ENCODE measurements around the gene HPCAL4. TPM values are rescaled to one million over a fixed set of nuclear protein-coding genes. Genes with fewer than 3 reads are reported as not detected.

Gene HPCAL4
- polyA plus RNA-seq, 2 of the 4 experiments (the other 2 are of a cell fraction), result 0.09 to 0.14 TPM

GRCh38 chr1:39690225-39690624 lies 1.0 kb downstream of the HPCAL4 start:
- no peak overlapping the region for H3K27ac ChIP-seq
- H3K4me1 ChIP-seq, result peaks cover 8% of the 10 kb centered on the region; the same call in 2 of the 3 replicates
- TF ChIP-seq RFX5 (IDR thresholded peaks at IDR 0.05), result no peak
- no peak for TF ChIP-seq HDAC2 (IDR thresholded peaks at IDR 0.05)
- no peak for TF ChIP-seq RNF2 (IDR thresholded peaks at IDR 0.05; ENCODE audit: borderline replicate concordance, low read depth)
- no peak for TF ChIP-seq SREBF2 (IDR thresholded peaks at IDR 0.05)
- TF ChIP-seq KDM5A (IDR thresholded peaks at IDR 0.05), result no peak
- H3K9me3 ChIP-seq, result no peaks in the 10 kb centered on the region
- ATAC-seq (no peak), FAIRE-seq (no peak), DNase-seq (ENCODE audit: low read depth in 1 of 2, low spot score in 1 of 2) (no peak)
- H3K4me2 ChIP-seq, result no peak overlapping the region
- CTCF ChIA-PET, result interaction anchor here (1.0 to 2.0 kb wide), 5 partner anchors 11 to 82 kb away, joined by 3 to 7 read pairs (median 5); partner anchors contain the start of gene NT5C1A
- POLR2A ChIA-PET, result no interaction called here
- 11% methylated on average over 2 of the region's 2 CpGs for whole genome bisulfite sequencing (ENCODE audit: missing lambda C conversion rate)
- no peak overlapping the region for H3K4me3 ChIP-seq

GRCh38 chr1:39689635-39690034 lies 1.6 kb downstream of the HPCAL4 start:
- no peak overlapping the region for H3K4me2 ChIP-seq
- no peak overlapping the region for H3K27ac ChIP-seq
- no peak for TF ChIP-seq FOXS1 (CRISPR knock-in tag; IDR thresholded peaks at IDR 0.05)
- no peak for TF ChIP-seq ZC3H11A (IDR thresholded peaks at IDR 0.05)
- no peak for TF ChIP-seq MYC (IDR thresholded peaks at IDR 0.05; ENCODE audit: borderline replicate concordance, low read length)
- no peak for TF ChIP-seq NFE2L2 (conservative IDR thresholded peaks at IDR 0.05; ENCODE audit: low read length)
- no peak for TF ChIP-seq ZFP36 (IDR thresholded peaks at IDR 0.05; ENCODE audit: borderline replicate concordance, partially characterized antibody)
- TF ChIP-seq CHD4 (IDR thresholded peaks at IDR 0.05; ENCODE audit: borderline replicate concordance), result no peak
- TF ChIP-seq HMGXB4 (CRISPR knock-in tag; IDR thresholded peaks at IDR 0.05; ENCODE audit: borderline replicate concordance), result no peak
- no peak for TF ChIP-seq TFCP2L1 (CRISPR knock-in tag; IDR thresholded peaks at IDR 0.05)
- TF ChIP-seq REST (IDR thresholded peaks at IDR 0.05), result no peak
- no peak for TF ChIP-seq HOXB13 (CRISPR knock-in tag; IDR thresholded peaks at IDR 0.05; ENCODE audit: low read depth)
- no peak for TF ChIP-seq POLR2A (IDR thresholded peaks at IDR 0.05; ENCODE audit: low read length)
- CTCF ChIA-PET, result interaction anchor here (1.0 to 2.0 kb wide), 4 partner anchors 12 to 82 kb away, joined by 3 to 7 read pairs (median 4); no protein-coding TSS in a partner anchor
- H3K4me1 ChIP-seq, result peaks cover 8% of the 10 kb centered on the region; the same call in 2 of the 3 replicates
- DNase-seq (ENCODE audit: low read depth in 1 of 2, low spot score in 1 of 2) (no peak), FAIRE-seq (no peak), ATAC-seq (no peak)
- POLR2A ChIA-PET, result no interaction called here
- no peak overlapping the region for H3K4me3 ChIP-seq
- no peaks in the 10 kb centered on the region for H3K9me3 ChIP-seq

- no peak for FAIRE-seq
- Histone ChIP-seq H3K27ac (no peak overlapping the region), H3K4me2 (no peak overlapping the region), H3K4me1 (peaks cover 8% of the 10 kb centered on the region; the same call in 2 of the 3 replicates), H3K4me3 (no peak overlapping the region), H3K9me3 (no peaks in the 10 kb centered on the region)
- no peak for ATAC-seq
- POLR2A ChIA-PET, result no interaction called here
- DNase-seq (ENCODE audit: low read depth in 1 of 2, low spot score in 1 of 2), result no peak
- CTCF ChIA-PET, result interaction anchor here (1.0 to 2.0 kb wide), 3 partner anchors 13 to 36 kb away, joined by 3 to 7 read pairs (median 5); no protein-coding TSS in a partner anchor
- TF ChIP-seq HEYL (CRISPR knock-in tag; IDR thresholded peaks at IDR 0.05) (no peak), KDM1A (IDR thresholded peaks at IDR 0.05; ENCODE audit: low read depth) (no peak), SREBF2 (IDR thresholded peaks at IDR 0.05) (no peak), HOXB13 (CRISPR knock-in tag; IDR thresholded peaks at IDR 0.05; ENCODE audit: low read depth) (no peak), ZSCAN20 (CRISPR knock-in tag; IDR thresholded peaks at IDR 0.05) (no peak), RAD21 (conservative IDR thresholded peaks at IDR 0.05 in 1 of 2, IDR thresholded peaks at IDR 0.05 in 1 of 2) (no peak), TFCP2L1 (CRISPR knock-in tag; IDR thresholded peaks at IDR 0.05) (no peak), REST (IDR thresholded peaks at IDR 0.05) (no peak), CBX8 (IDR thresholded peaks at IDR 0.05) (no peak), TP53 (CRISPR knock-in tag; IDR thresholded peaks at IDR 0.05) (no peak), KDM5A (IDR thresholded peaks at IDR 0.05) (no peak), EHF (CRISPR knock-in tag; IDR thresholded peaks at IDR 0.05) (no peak), JUN (IDR thresholded peaks at IDR 0.05) (no peak), POLR2A (IDR thresholded peaks at IDR 0.05; ENCODE audit: low read length) (no peak), ZC3H11A (IDR thresholded peaks at IDR 0.05) (no peak), CHD2 (IDR thresholded peaks at IDR 0.05; ENCODE audit: low read length, partially characterized antibody) (no peak), ZFP36 (IDR thresholded peaks at IDR 0.05; ENCODE audit: borderline replicate concordance, partially characterized antibody) (no peak)
- WGBS (ENCODE audit: missing lambda C conversion rate), result 77% methylated on average over 2 of the region's 2 CpGs
Observed at GRCh38 chr1:39689214-39689613, 2.0 kb downstream of the HPCAL4 start.
